Measurements from ENCODE around the gene NHEJ1. TPM values are rescaled to one million over a fixed set of nuclear protein-coding genes. Genes with fewer than 3 reads are reported as not detected.
"Not testable (repeated sequence)": the region's sequence is repeated elsewhere in the genome, so short reads cannot be mapped to it uniquely, and the experiment has no call there.

NHEJ1 gene
- total RNA-seq, 1 donor from 2014 or later, result 17.7 TPM

DNA sequence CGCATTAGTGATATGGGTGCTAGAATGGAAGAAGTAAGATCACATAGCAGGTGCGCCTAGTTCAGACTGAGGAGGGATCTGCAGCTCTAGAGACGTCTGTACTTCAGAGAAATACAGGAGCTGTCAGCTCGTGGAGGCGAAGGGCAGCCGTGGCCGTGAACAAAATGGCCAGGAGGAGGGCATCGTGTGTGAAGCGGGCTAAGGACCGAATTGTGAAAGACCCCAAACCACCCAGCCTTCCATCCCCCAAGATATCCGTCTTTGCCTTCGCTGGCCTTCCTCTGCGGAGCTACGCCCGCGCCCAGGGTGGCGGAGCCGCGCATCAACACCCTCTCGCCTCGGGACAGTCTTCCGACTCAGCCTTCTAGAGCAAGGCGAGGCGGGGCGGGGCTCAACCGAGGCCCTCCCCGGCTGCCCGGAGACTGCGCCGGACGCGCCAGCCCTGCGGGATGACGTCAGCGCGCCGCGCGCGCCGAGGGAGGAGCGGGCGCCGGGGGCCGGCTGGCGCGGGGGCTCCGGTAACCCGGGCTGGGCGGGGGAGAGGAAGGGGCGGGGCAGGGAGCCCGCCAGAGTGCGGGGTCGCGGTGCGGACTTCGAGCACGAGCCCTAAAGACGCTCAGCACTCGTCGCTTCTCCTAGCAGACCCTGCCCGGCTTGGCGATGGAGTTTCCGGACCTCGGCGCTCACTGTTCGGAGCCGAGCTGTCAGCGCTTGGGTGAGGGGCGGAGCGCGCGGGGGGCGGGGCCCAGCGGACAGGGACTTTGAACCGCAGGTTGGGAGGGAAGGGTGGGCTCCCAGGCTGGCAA lies 45.9 kb upstream of the NHEJ1 start, which contains the start of gene ZFAND2B:
Gene ZFAND2B, plus strand, starts transcription at position 455 of the 806 bp plus-strand sequence. Its CDS starts 206 bp downstream, at position 661.
- intact Hi-C loops (cut with DNase I), result no loop called here
- peak in 1 of 2 donors; percentile 95 for DNase-seq (ENCODE audit: extremely low spot score in 2 of 2)
- H3K4me1 ChIP-seq, result peaks cover 22% of the 10 kb centered on the region
- peak in 1 of 3 experiments; percentile 30 for TF ChIP-seq CTCF (IDR thresholded peaks at IDR 0.05)
- TF ChIP-seq POLR2A (IDR thresholded peaks at IDR 0.05), result peak; percentile 96
- peak; percentile 75 to 97 for TF ChIP-seq POLR2AphosphoS5 (IDR thresholded peaks at IDR 0.05; ENCODE audit: insufficient read depth in 1 of 2, low read depth in 1 of 2)
- peak within 1 kb of the TSS; percentile 97 for H3K27ac ChIP-seq
- no peaks in the 10 kb centered on the region for H3K9me3 ChIP-seq
- no peaks in the 10 kb centered on the region for H3K27me3 ChIP-seq
- peaks cover 0 to 13% of the 10 kb centered on the region in 2 donors for H3K36me3 ChIP-seq
- peak within 1 kb of the TSS; percentile 63 to 79 for H3K4me3 ChIP-seq

- intact Hi-C loops (cut with DNase I), result no loop called here
- no peak for DNase-seq (ENCODE audit: extremely low spot score in 2 of 2)
- Histone ChIP-seq H3K4me1 (peaks cover 22% of the 10 kb centered on the region), H3K4me3 (peak overlapping the region; percentile 63 to 79), H3K9me3 (no peaks in the 10 kb centered on the region), H3K27ac (peak overlapping the region; percentile 97), H3K27me3 (no peaks in the 10 kb centered on the region), H3K36me3 (peaks cover 0 to 13% of the 10 kb centered on the region in 2 donors)
- TF ChIP-seq POLR2AphosphoS5 (IDR thresholded peaks at IDR 0.05; ENCODE audit: insufficient read depth in 1 of 2, low read depth in 1 of 2) (no peak), CTCF (IDR thresholded peaks at IDR 0.05) (no peak), POLR2A (IDR thresholded peaks at IDR 0.05) (no peak)
Observed at GRCh38 chr2:219205981-219206327, 45.3 kb upstream of the NHEJ1 start.

- Histone ChIP-seq H3K4me3 (no peak overlapping the region), H3K36me3 (peaks cover 0 to 9% of the 10 kb centered on the region in 2 donors), H3K4me1 (peaks cover 22% of the 10 kb centered on the region), H3K9me3 (no peaks in the 10 kb centered on the region), H3K27me3 (no peaks in the 10 kb centered on the region), H3K27ac (no peak overlapping the region)
- TF ChIP-seq CTCF (IDR thresholded peaks at IDR 0.05) (no peak), POLR2AphosphoS5 (IDR thresholded peaks at IDR 0.05; ENCODE audit: insufficient read depth in 1 of 2, low read depth in 1 of 2) (no peak), POLR2A (IDR thresholded peaks at IDR 0.05) (no peak)
- peak in 1 of 2 donors; percentile 11 for DNase-seq (ENCODE audit: extremely low spot score in 2 of 2)
- intact Hi-C loops (cut with DNase I), result no loop called here
Observed at GRCh38 chr2:219205165-219205538, 44.5 kb upstream of the NHEJ1 start.

- Histone ChIP-seq H3K9me3 (no peaks in the 10 kb centered on the region), H3K27ac (no peak overlapping the region), H3K4me3 (no peak overlapping the region), H3K27me3 (no peaks in the 10 kb centered on the region), H3K4me1 (peaks cover 22% of the 10 kb centered on the region), H3K36me3 (peaks cover 0 to 8% of the 10 kb centered on the region in 2 donors)
- DNase-seq (ENCODE audit: extremely low spot score in 2 of 2), result peak in 1 of 2 donors; percentile 77
- TF ChIP-seq POLR2AphosphoS5 (IDR thresholded peaks at IDR 0.05; ENCODE audit: insufficient read depth in 1 of 2, low read depth in 1 of 2) (no peak), CTCF (IDR thresholded peaks at IDR 0.05) (no peak), POLR2A (IDR thresholded peaks at IDR 0.05) (no peak)
- intact Hi-C loops (cut with DNase I), result no loop called here
Observed at GRCh38 chr2:219204425-219205164, 44.0 kb upstream of the NHEJ1 start.

DNA sequence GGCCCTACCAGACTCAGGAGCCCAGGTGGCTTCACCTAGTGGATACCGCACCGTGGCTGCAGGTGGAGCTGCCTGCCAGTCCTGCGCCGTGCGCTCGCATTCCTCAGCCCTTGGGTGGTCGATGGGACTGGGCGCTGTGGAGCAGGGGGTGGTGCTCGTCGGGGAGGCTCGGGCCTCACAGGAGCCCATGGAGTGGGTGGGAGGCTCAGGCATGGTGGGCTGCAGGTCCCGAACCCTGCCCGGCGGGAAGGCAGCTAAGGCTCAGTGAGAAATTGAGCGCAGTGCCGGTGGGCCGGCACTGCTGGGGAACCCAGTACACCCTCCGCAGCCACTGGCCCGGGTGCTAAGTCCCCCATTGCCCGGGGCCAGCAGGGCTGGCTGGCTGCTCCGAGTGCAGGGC lies 40.7 kb upstream of the NHEJ1 start:
- H3K9me3 ChIP-seq; DNase-seq (ENCODE audit: extremely low spot score in 2 of 2); H3K27ac ChIP-seq; H3K27me3 ChIP-seq; H3K4me3 ChIP-seq; intact Hi-C loops (cut with DNase I); H3K36me3 ChIP-seq; H3K4me1 ChIP-seq: not testable (repeated sequence)

DNA sequence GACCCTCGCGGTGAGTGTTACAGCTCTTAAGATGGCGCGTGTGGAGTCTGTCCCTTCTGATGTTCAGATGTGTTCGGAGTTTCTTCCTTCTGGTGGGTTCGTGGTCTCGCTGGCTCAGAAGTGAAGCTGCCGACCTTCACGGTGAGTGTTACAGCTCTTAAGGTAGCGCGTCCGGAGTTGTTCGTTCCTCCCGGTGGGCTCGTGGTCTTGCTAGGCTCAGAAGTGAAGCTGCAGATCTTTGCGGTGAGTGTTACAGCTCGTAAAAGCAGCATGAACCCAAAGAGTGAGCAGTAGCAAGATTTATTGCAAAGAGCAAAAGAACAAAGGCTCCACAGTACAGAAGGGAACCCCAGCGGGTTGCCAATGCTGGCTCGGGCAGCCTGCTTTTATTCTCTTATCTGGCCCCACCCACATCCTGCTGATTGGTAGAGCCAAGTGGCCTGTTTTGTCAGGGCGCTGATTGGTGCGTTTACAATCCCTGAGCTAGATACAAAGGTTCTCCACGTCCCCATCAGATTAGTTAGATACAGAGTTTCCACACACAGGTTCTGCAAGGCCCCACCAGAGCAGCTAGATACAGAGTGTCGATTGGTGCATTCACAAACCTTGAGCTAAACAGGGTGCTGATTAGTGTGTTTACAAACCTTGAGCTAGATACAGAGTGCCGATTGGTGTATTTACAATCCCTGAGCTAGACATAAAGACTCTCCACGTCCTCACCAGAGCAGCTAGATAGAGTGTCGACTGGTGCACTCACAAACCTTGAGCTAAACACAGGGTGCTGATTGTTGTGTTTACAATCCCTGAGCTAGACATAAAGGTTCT lies 40.1 kb upstream of the NHEJ1 start:
- H3K36me3 ChIP-seq; DNase-seq (ENCODE audit: extremely low spot score in 2 of 2); intact Hi-C loops (cut with DNase I); H3K27ac ChIP-seq; H3K27me3 ChIP-seq; H3K4me3 ChIP-seq; H3K9me3 ChIP-seq; H3K4me1 ChIP-seq: not testable (repeated sequence)

Measured in vagina (tissue), 2 donors.